ENCODE results near the gene SETBP1.

SETBP1 gene

GRCh38 chr18:44735096-44735495 is 54.4 kb downstream of the SETBP1 start:
- no peak overlapping the region for H3K4me3 ChIP-seq (ENCODE audit: low read depth, low read length, poor library complexity, severe bottlenecking)
- no peaks in the 10 kb centered on the region for H3F3A ChIP-seq (ENCODE audit: insufficient read depth, low read length)
- H3K9me2 ChIP-seq (ENCODE audit: low read depth, low read length) = no peaks in the 10 kb centered on the region
- peaks cover 44% of the 10 kb centered on the region for H3K4me1 ChIP-seq (ENCODE audit: insufficient read depth, low read length, severe bottlenecking)
- no peaks in the 10 kb centered on the region for H4K20me1 ChIP-seq (ENCODE audit: insufficient read depth, low read length)
- peak overlapping the region; percentile 4 for H3K27ac ChIP-seq (ENCODE audit: low read depth, low read length, poor library complexity, severe bottlenecking)
- H3K9ac ChIP-seq (ENCODE audit: low read length) = no peak overlapping the region
- no peaks in the 10 kb centered on the region for H3K27me3 ChIP-seq (ENCODE audit: insufficient read depth, low read length)
- TF ChIP-seq, protein P1, sequence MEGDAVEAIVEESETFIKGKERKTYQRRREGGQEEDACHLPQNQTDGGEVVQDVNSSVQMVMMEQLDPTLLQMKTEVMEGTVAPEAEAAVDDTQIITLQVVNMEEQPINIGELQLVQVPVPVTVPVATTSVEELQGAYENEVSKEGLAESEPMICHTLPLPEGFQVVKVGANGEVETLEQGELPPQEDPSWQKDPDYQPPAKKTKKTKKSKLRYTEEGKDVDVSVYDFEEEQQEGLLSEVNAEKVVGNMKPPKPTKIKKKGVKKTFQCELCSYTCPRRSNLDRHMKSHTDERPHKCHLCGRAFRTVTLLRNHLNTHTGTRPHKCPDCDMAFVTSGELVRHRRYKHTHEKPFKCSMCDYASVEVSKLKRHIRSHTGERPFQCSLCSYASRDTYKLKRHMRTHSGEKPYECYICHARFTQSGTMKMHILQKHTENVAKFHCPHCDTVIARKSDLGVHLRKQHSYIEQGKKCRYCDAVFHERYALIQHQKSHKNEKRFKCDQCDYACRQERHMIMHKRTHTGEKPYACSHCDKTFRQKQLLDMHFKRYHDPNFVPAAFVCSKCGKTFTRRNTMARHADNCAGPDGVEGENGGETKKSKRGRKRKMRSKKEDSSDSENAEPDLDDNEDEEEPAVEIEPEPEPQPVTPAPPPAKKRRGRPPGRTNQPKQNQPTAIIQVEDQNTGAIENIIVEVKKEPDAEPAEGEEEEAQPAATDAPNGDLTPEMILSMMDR (IDR thresholded peaks at IDR 0.05; ENCODE audit: low read length) = no peak
- TF ChIP-seq EZH2 (IDR thresholded peaks at IDR 0.05; ENCODE audit: borderline replicate concordance, low read length) = no peak
- H2AFZ ChIP-seq (ENCODE audit: low read length) = no peak overlapping the region
- H3K9me3 ChIP-seq (ENCODE audit: low read length) = no peaks in the 10 kb centered on the region
- no peaks in the 10 kb centered on the region for H3K79me2 ChIP-seq (ENCODE audit: insufficient read depth, low read length)
- no peak overlapping the region for H3K4me2 ChIP-seq (ENCODE audit: low read length)
- H3K36me3 ChIP-seq (ENCODE audit: insufficient read depth, low read length) = no peaks in the 10 kb centered on the region; the same call in 1 of the 2 replicates

GRCh38 chr18:44736664-44737380 is 56.1 kb downstream of the SETBP1 start:
- no peaks in the 10 kb centered on the region; the same call in 1 of the 2 replicates for H3K36me3 ChIP-seq (ENCODE audit: insufficient read depth, low read length)
- H3K27me3 ChIP-seq (ENCODE audit: insufficient read depth, low read length) = no peaks in the 10 kb centered on the region
- H3K9ac ChIP-seq (ENCODE audit: low read length) = no peak overlapping the region
- H3F3A ChIP-seq (ENCODE audit: insufficient read depth, low read length) = no peaks in the 10 kb centered on the region
- H3K4me3 ChIP-seq (ENCODE audit: low read depth, low read length, poor library complexity, severe bottlenecking) = no peak overlapping the region
- no peak overlapping the region for H3K4me2 ChIP-seq (ENCODE audit: low read length)
- TF ChIP-seq, protein P1 (IDR thresholded peaks at IDR 0.05; ENCODE audit: low read length) = no peak
- TF ChIP-seq EZH2 (IDR thresholded peaks at IDR 0.05; ENCODE audit: borderline replicate concordance, low read length) = no peak
- H3K79me2 ChIP-seq (ENCODE audit: insufficient read depth, low read length) = no peaks in the 10 kb centered on the region
- peaks cover 27% of the 10 kb centered on the region for H3K4me1 ChIP-seq (ENCODE audit: insufficient read depth, low read length, severe bottlenecking)
- no peak overlapping the region for H2AFZ ChIP-seq (ENCODE audit: low read length)
- H4K20me1 ChIP-seq (ENCODE audit: insufficient read depth, low read length) = no peaks in the 10 kb centered on the region
- H3K9me3 ChIP-seq (ENCODE audit: low read length) = no peaks in the 10 kb centered on the region
- no peaks in the 10 kb centered on the region for H3K9me2 ChIP-seq (ENCODE audit: low read depth, low read length)
- H3K27ac ChIP-seq (ENCODE audit: low read depth, low read length, poor library complexity, severe bottlenecking) = no peak overlapping the region

DNA sequence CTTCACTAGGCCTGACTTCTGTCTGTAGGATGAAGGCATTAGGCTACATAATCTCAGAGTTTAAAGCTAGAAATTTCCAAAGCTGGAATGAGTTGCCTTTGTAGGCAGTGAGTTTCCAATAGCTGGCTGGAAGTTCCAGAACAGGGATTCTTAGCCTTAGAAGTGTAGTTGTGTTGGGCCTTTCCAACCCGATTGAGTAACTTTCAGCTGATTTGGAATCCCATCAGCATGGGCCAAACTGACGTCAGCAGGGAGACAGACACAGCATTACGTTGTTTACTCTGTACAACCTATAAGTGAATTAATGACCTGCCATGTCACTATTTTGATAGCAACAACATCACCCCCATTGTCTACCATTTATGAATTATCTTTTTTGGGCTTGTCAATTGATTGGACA is 56.9 kb downstream of the SETBP1 start:
- no peaks in the 10 kb centered on the region for H3K27me3 ChIP-seq (ENCODE audit: insufficient read depth, low read length)
- no peaks in the 10 kb centered on the region for H4K20me1 ChIP-seq (ENCODE audit: insufficient read depth, low read length)
- no peak overlapping the region for H3K9ac ChIP-seq (ENCODE audit: low read length)
- no peak overlapping the region for H3K27ac ChIP-seq (ENCODE audit: low read depth, low read length, poor library complexity, severe bottlenecking)
- TF ChIP-seq, protein P1 (IDR thresholded peaks at IDR 0.05; ENCODE audit: low read length) = no peak
- no peak for TF ChIP-seq EZH2 (IDR thresholded peaks at IDR 0.05; ENCODE audit: borderline replicate concordance, low read length)
- no peak overlapping the region for H3K4me2 ChIP-seq (ENCODE audit: low read length)
- no peaks in the 10 kb centered on the region for H3K79me2 ChIP-seq (ENCODE audit: insufficient read depth, low read length)
- no peaks in the 10 kb centered on the region for H3F3A ChIP-seq (ENCODE audit: insufficient read depth, low read length)
- H3K4me3 ChIP-seq (ENCODE audit: low read depth, low read length, poor library complexity, severe bottlenecking) = no peak overlapping the region
- no peaks in the 10 kb centered on the region for H3K9me2 ChIP-seq (ENCODE audit: low read depth, low read length)
- H2AFZ ChIP-seq (ENCODE audit: low read length) = no peak overlapping the region
- no peaks in the 10 kb centered on the region for H3K9me3 ChIP-seq (ENCODE audit: low read length)
- no peaks in the 10 kb centered on the region for H3K36me3 ChIP-seq (ENCODE audit: insufficient read depth, low read length)
- peaks cover 22% of the 10 kb centered on the region for H3K4me1 ChIP-seq (ENCODE audit: insufficient read depth, low read length, severe bottlenecking)
